GM18507 (cell line): Measurements from ENCODE around the gene NECTIN2.

Experiments used
- DNase-seq: peaks from one replicate; pipeline ENCODE4 v3.0.0; 2011; ENCODE audit warnings: low read depth; ENCODE audit not compliant: insufficient read length; ENCODE audit errors: extremely low spot score
- FAIRE-seq: peaks from 2 replicates; lab custom pipeline; 2011; peaks lifted over from hg19 to GRCh38; lab: Jason Lieb, UNC

NECTIN2 gene

DNA sequence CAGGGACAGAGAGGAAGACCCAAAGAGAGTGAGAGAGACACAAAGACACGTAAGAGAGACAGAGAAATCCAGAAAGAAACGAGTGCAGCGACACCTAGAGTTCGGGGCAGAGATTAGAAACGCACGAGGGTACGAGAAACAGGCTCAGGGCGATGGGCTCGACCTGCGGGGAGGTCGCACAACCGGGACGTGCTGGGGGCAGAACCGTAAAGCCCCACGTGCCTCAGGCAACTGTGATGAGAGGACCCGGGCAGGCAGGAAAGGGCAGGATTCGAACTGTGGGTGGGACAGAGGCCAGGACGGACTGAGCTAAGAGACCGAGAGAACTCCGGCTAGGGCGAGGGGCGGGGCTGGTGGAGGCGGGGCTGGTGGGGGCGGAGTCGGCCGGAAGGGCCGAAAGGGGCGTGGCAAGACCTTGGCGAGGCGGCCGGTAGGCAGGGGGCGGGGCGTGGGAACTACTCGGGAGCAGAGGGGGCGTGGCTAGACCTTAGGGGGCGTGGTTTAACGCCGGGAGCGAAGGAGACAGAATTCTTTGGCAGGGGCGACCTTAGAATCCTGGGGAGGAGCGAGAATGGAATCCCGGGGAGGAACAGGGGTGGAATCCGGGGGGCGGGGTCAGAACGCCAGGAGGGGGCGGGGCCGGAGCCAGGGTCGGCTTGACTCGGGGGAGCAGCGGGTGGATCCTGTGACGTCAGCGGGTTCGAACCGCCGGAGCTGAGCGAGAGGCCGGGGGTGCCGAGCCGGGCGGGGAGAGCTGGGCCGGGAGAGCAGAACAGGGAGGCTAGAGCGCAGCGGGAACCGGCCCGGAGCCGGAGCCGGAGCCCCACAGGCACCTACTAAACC lies at the start of gene NECTIN2:
TSS of gene NECTIN2 (plus strand) at position 686 of the 843 bp plus-strand sequence. CDS start 229 bp downstream, outside the sequence.
- peak; percentile 86 for FAIRE-seq
- peak; percentile 99 for DNase-seq

DNA sequence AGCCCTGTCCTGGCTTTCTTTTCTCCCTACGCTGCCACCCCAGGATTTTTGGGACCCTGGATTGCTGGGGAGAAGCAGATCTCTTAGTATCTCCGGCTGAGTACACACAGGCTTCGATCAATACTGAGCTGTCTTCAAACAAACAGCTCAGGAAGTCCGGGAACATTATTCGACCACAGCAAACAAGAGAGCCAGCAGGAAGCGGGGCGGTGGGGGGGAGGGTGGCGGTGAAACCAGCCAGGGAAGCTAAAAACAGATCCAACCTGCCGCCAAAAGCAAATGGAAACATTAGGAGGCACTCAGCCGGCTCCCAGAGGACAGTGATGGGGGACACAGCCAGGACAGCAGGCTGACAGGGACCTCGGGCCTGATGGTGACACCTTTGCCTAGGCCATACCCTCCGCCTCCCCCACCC lies 49.4 kb upstream of the NECTIN2 start:
- FAIRE-seq (no peak), DNase-seq (no peak)

DNA sequence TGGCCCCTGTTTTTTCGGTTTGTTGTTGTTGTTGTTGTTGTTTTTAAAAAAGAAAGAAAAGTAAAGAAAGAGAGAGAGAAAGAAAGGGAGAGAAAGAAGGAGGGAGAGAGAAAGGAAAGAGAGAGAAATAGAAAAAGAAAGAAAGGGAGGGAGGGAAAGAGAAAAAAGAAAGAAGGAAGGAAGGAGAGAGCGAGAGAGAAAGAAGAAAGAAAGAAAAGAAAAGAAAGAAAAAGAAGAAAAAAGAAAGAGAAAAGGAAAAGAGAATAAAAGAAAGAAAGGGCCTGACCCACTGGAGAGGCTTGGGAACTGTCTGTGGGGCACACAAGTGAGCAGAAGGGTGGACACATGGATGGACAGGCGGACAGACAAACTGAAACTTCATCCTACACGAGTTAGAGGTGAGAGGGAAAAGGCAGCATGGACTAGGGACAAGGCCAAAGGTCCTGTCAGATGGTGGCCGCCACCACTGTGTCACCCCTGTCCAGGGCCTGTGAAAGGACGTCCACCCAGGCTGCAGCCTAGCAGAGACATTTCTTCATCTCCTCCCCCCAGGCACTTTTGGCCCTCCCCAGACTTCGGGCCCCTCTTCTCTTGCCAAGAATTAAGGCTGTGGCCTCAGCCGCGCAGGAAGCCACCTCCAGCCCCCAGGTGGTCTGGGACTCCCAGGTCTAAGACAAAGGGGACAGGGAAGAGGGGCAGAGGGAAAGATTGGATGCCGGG lies 46.3 kb upstream of the NECTIN2 start:
- FAIRE-seq, result no peak
- DNase-seq, result no peak

DNA sequence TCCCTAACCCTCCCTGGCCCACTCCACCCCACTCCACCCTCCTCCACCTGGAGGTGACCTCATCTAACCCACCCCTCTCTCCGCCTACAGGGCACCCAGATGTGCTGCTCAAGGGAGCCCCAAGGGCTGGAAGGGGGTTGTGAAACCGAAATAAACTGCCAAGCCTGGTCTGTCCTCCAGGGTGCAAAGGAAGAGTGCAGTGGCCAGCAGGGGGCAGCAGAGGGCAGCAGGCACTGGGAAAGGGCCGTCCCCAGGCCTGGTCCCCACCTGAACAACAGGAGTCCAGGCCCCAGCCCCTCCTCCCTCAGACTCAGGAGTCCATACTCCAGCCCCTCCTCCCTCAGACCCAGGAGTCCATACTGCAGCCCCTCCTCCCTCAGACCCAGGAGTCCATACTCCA lies 45.6 kb upstream of the NECTIN2 start:
- FAIRE-seq (peak; percentile 93), DNase-seq (peak; percentile 80)

DNA sequence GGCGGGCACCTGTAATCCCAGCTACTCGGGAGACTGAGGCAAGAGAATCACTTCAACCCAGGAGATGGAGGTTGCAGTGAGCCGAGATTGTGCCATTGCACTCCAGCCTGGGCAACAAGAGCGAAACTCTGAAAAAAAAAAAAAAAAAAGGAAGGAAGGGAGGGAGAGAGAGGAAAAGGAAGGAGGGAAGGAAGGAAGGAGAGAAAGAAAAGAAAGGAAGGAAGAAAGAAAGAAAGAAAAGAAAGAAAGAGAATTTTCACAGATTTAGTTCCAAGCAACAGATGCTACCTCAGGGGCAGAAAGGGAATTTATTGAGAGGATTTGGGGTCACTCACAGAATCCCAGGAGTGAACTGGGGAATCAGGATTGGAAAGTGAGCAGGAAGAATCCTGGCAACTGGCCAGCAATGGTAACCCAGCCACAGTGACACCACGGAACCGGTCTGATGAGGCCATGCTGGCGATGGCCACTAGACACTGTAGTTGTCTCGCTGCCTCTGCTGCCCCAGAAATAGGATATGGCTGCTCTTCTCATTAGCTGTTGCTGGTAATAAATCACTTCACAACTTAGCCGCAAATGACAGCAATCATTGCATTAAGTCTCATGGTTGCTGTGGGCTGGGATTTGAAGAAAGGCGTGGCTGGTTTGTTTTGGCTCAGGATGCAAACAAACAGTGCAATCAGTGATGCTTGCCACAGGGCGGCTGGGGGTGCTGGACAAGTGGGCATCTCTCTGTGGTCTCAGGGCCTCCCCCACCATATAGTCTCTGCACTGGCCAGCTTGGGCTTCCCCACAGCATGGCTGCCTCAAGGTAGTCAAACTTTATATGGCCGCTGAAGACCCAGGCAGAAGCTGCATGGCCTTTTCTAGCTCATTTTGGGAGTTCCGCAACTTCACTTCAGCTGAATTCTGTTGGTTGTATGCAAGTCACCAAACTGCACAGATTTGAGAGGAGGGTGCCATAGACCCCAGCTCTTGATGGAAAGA lies 42.4 kb upstream of the NECTIN2 start:
- DNase-seq (no peak), FAIRE-seq (no peak)

DNA sequence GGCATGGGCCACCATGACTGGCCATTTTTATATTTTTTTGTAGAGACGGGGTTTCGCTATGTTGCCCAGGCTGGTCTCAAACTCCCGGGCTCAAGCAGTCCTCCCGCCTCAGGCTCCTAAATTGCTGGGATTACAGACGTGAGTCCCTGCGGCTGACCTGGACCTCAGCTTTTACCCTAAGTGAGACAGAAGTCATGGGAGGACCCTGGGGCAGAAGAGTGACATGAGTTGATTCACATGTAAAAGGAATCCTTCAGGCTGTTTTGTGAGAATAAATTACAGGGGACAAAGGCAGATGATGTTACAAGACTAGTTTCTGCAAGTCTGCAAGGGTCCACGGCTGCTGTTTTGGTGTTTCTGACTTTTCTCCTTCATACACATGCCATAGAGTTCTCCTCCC lies 39.8 kb upstream of the NECTIN2 start:
- FAIRE-seq, result no peak
- no peak for DNase-seq

DNA sequence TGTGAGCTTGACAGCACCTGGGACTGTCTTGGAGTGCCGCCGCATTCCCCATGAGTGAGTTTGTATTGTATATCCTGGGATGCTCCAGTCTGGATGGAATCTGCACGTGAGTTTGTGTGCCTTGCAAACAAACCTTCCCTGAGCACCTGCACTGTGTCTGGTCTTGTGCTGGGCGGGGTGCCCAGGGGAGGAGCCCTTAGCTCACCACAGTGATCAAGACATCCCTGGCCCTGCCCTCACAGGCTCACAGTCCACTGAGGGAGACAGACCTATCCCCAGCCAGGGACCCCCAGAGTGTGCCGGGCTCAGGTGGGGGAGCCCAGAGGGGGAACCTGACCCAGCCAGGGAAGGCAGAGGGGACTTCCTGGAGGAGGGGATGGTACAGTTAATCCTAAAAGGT lies 38.9 kb upstream of the NECTIN2 start:
- FAIRE-seq, result no peak

DNA sequence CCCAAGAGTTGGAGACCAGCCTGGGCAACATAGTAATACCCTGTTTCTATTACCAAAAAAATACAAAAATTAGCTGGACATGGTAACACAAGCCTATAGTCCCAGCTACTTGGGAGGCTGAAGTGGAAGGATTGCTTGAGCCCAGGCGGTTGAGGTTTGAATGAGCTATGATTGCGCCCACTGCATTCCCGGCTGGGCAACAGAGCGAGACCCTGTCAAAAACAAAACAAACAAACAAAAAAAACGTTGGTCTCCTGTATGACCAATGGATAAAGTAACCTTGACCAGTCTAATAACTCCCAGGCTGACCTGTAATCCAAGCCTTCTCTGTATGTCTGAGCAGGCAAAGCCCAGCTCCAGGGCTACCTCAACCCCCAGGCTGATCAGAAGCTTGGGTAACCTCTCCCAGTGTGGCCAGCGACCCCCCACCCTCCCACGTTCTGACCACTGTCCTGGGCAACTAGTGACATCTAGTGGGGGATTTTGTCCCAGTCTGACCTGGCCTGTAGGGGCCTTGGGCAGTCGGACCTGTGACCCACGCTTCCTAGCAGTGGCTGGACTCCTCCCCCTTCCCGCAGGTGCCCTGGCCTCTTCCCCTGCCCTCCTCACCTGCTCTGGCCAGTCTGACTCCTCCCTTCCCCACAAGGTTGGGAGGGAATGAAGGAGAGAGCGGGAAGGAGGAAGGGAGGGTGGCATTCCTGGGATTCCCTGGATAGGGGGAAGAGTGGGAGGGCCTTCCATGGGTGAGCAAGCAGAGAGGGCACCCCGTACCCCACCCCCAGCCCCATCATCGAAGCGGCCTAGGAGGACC lies 38.2 kb upstream of the NECTIN2 start:
- DNase-seq, result no peak
- FAIRE-seq, result no peak

More for the DNA sequence above, 38.9 kb upstream of the NECTIN2 start:
- no peak for DNase-seq

DNA sequence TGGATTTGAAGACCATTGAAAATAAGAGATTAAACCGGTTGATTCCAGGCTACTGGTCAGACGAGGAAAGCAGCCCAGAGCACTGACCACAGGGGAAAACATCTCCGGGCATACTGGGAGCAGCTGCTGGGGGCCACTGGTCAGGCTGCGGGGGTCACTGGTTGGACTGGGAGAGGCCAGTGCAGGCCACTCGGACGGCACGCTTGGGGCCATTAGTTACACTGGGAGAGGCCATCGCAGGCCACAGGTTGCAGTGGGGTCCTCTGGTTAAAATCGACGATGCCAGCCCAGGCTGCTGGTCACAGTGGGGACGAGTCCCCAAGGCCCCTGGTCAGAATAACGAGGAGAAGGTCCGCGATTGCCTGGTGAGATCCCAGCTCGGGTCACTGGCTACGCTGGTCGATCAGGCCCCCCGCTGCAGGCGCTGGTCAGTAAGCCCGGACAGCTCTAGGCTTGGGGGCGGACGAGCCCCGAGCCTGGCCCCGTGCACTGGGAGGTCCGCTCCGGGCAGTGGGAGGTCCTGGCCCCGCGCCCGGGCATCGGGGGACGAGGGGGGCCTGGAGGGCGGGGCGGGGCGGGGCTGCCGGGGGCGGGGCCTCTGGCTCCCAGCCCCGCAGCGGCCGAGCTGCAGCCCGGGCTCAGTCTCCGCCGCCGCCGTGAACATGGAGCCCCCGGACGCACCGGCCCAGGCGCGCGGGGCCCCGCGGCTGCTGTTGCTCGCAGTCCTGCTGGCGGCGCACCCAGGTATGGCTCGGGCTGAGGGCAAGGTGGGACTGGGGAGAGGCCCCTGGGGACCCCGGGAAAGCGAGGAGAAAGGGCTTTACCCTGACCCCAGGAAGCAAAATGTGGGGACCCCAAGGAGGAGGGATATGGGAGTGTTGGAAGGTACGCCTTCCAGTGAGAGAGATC lies 37.4 kb upstream of the NECTIN2 start, which contains the start of gene BCAM:
TSS of gene BCAM (plus strand) at position 641 of the 909 bp plus-strand sequence. CDS start at position 663, 22 bp downstream.
- FAIRE-seq, result no peak

DNA sequence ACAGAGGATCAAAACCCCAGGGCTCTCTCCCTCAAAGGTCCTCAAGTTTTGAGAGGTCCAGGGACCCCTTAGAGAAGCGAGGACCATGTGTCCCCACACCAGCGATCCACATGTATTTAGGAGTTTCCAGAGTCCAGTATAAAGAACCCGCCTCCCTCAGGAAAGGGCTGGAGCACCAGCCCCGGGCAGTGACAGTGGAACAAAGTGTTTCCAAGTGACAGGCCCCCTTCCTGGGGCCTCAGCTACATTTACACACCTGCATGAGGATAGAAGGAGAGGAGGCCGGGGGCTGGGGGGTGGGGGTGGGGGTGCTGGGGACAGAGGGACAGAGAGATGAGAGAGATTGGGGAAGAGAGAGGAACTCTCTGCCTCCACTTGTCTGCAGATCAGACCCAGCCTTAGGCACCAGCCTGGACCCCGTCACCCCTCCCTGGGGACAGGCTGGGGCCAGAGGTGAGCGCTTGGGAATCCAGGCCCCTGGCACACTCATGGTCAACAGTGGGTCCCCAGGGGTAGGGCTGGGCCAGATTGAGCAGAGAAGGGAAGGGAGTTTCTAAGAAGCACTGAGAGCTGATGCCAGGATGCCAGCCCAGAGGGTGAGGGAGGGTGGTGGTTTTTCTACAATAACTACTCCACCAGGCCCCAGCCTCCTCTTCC lies 36.4 kb upstream of the NECTIN2 start:
- DNase-seq (no peak), FAIRE-seq (no peak)

More for the DNA sequence above, 37.4 kb upstream of the NECTIN2 start, which contains the start of gene BCAM:
- DNase-seq, result no peak

DNA sequence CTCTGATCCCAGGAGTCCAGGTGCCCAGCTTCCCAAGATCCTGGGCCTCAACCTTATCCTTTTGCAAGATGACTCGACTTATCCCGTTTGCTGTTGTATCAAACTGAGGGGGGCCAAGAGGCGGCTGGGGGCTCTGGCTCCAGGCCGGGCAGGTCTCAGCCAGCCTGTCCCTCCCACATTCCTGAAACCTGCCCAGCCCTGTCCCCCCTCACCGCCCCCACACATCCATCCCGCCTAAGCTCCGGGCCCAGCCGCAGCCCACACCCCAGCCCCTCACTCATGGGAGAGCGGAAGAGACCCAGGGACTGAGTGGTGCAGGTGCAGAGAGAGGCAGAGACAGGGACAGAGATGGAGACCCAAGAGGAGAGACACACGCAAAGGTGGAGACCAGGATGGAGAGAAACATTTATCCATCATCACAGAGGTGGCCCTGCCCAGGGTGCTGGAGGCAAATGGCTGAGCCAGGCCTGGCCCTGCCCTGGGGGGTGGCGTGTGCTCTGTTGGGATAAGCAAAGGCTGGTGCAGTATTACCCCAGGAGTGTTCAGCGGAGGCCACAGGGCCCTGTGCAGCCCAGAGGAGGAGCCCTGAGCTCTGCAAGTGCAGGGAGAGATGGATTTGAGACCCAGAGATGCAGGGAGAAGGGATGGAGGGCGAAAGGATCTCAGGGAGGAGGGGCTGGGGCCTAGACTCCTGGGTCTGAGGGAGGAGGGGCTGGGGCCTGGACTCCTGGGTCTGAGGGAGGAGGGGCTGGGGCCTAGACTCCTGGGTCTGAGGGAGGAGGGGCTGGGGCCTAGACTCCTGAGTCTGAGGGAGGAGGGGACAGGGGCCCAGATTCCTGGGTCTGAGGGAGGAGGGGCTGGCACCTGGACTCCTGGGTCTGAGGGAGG lies 35.6 kb upstream of the NECTIN2 start:
- FAIRE-seq (no peak), DNase-seq (no peak)

DNA sequence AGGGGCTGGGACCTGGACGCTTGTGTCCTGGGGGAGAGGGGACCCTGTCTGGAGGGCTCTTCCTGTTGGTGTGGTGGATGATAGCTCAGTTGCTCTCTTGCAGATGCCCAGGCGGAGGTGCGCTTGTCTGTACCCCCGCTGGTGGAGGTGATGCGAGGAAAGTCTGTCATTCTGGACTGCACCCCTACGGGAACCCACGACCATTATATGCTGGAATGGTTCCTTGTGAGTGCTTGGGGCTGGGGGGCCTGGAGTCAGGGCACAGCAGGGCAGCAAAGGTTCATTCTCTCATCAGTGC lies 35.0 kb upstream of the NECTIN2 start:
- FAIRE-seq (no peak), DNase-seq (no peak)

DNA sequence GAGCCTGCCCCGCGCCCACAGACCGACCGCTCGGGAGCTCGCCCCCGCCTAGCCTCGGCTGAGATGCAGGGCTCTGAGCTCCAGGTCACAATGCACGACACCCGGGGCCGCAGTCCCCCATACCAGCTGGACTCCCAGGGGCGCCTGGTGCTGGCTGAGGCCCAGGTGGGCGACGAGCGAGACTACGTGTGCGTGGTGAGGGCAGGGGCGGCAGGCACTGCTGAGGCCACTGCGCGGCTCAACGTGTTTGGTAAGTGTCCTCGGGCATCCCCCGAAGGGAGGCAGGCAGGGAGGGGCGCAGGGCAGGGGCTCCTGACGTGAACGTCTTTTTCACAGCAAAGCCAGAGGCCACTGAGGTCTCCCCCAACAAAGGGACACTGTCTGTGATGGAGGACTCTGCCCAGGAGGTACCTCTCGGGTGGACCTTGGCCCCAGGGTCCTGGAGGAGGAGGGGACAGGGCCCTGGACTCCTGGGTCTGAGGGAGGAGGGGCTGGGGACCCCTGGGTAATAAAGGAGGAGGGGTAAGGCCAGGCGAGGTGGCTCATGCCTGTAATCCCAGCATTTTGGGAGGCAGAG lies 33.9 kb upstream of the NECTIN2 start:
- FAIRE-seq (no peak), DNase-seq (no peak)

DNA sequence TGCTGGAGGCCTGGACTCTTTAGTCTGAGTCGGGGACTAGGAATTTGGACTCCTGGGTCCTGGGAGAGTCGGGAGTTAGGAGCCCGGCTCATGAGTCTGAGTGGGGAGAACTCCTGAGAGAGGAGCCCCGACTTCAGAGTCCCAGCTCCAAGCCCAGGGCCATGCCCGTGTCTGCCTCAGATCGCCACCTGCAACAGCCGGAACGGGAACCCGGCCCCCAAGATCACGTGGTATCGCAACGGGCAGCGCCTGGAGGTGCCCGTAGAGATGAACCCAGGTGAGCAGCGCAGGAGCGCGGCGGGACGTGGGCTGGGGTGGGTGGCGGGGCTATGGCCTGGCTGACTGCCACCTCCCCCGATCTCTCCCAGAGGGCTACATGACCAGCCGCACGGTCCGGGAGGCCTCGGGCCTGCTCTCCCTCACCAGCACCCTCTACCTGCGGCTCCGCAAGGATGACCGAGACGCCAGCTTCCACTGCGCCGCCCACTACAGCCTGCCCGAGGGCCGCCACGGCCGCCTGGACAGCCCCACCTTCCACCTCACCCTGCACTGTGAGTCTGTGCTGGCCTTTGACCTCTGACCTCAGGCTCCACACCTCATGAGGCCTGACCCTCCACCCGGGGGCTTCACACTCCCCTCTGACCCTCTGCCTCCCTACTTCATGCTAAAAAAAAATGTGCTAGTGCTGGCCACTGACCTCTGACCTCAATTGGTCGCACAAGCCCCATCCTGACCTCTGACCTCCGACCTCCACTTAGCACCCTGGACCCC lies 32.8 kb upstream of the NECTIN2 start:
- FAIRE-seq (no peak), DNase-seq (no peak)

DNA sequence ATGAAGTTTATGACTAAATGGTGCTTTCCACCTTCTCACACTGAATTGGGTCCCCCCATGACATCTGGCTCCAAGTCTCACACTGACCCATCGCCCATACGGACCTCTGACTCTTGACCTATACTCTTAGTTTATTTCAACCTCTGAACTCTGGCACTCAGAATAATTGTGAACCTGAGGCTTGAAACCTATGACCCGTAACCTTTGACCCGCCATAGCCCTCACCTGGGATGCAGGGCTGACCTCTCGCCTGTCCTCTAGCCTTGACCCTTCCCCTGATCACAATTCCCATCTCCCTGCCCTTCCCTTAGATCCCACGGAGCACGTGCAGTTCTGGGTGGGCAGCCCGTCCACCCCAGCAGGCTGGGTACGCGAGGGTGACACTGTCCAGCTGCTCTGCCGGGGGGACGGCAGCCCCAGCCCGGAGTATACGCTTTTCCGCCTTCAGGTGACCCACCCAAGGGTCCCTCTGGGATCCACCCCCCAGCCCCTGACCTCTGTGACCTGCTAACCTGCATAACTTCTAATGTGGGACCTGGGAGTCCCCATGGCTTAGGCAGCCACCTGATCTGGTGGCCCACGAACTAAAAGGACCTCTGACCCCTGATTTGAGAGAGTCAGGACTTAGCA lies 32.1 kb upstream of the NECTIN2 start:
- DNase-seq (no peak), FAIRE-seq (no peak)
